ENCODE measurements around the gene MASP2.

The MASP2 gene

DNA sequence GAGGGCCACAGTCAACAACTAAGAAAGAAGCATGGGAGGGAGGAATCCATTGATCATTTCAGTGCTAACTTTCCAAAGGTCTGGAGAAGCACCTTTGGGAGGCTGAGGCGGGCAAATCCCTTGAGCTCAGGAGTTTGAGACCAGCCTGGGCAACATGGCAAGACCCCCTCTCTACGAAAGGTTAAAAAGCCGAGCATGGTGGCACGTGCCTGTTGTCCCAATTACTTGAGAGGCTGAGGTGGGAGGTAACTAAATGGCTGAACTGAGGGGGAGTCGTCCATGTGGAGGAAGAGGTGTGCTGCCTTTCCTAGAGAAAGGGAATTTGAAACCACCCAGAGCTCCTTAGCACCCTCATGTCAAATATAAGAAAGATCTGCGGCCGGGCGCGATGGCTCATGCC lies 16.2 kb downstream of the MASP2 start:
- TF ChIP-seq ZBTB7A (IDR thresholded peaks at IDR 0.05; ENCODE audit: low read depth) (no peak), TCF12 (IDR thresholded peaks at IDR 0.05; ENCODE audit: low read depth) (no peak)

DNA sequence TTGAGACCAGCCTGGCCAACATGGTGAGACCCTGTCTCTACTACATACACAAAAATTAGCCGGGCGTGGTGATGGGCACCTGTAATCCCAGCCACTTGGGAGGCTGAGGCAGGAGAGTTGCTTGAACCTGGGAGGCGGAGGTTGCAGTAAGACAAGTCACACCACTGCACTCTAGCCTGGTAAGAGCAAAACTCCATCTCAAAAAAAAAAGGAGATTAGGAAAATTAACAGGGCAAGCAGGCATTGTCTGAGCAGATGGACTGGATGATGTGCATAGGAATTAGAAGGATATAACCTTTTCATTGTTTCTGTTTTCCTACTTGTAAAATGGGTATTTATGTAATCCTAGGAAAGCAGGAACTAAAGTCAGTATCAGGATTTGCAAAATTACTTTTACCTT lies 19.0 kb downstream of the MASP2 start:
- TF ChIP-seq RAD21 (IDR thresholded peaks at IDR 0.05; ENCODE audit: low read depth) = no peak
- no peak for TF ChIP-seq NFIC (IDR thresholded peaks at IDR 0.05)
- TF ChIP-seq EGR1 (IDR thresholded peaks at IDR 0.05) = no peak
- TF ChIP-seq FOXM1 (IDR thresholded peaks at IDR 0.05; ENCODE audit: borderline replicate concordance, low read depth) = no peak
- no peak for TF ChIP-seq CEBPB (IDR thresholded peaks at IDR 0.05)
- TF ChIP-seq, protein P1, sequence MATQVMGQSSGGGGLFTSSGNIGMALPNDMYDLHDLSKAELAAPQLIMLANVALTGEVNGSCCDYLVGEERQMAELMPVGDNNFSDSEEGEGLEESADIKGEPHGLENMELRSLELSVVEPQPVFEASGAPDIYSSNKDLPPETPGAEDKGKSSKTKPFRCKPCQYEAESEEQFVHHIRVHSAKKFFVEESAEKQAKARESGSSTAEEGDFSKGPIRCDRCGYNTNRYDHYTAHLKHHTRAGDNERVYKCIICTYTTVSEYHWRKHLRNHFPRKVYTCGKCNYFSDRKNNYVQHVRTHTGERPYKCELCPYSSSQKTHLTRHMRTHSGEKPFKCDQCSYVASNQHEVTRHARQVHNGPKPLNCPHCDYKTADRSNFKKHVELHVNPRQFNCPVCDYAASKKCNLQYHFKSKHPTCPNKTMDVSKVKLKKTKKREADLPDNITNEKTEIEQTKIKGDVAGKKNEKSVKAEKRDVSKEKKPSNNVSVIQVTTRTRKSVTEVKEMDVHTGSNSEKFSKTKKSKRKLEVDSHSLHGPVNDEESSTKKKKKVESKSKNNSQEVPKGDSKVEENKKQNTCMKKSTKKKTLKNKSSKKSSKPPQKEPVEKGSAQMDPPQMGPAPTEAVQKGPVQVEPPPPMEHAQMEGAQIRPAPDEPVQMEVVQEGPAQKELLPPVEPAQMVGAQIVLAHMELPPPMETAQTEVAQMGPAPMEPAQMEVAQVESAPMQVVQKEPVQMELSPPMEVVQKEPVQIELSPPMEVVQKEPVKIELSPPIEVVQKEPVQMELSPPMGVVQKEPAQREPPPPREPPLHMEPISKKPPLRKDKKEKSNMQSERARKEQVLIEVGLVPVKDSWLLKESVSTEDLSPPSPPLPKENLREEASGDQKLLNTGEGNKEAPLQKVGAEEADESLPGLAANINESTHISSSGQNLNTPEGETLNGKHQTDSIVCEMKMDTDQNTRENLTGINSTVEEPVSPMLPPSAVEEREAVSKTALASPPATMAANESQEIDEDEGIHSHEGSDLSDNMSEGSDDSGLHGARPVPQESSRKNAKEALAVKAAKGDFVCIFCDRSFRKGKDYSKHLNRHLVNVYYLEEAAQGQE (IDR thresholded peaks at IDR 0.05; ENCODE audit: low read depth) = no peak
- TF ChIP-seq, protein P2, sequence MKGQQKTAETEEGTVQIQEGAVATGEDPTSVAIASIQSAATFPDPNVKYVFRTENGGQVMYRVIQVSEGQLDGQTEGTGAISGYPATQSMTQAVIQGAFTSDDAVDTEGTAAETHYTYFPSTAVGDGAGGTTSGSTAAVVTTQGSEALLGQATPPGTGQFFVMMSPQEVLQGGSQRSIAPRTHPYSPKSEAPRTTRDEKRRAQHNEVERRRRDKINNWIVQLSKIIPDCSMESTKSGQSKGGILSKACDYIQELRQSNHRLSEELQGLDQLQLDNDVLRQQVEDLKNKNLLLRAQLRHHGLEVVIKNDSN (IDR thresholded peaks at IDR 0.05) = no peak
- no peak for TF ChIP-seq TCF12 (IDR thresholded peaks at IDR 0.05; ENCODE audit: low read depth)

DNA sequence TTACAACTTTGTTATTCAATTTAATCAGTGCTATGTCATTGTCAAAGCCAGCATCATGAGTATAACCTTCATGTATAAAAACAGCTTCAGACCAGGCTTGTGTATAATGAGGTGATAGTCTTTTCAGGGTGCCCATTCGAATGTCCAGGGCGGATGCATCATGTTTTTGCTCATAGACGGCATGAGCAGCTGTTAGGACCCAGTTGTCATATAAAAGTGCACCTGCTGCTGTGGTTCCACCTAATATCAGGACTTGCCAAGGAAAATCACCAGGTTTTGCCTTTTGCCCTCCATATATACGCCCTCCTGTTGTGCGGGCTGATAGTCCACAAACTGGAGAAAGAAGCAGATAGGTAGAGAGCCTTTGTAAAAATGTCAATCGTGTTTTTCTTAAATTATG lies 19.7 kb downstream of the MASP2 start:
- TF ChIP-seq EGR1 (IDR thresholded peaks at IDR 0.05) = no peak
- no peak for TF ChIP-seq TEAD4 (IDR thresholded peaks at IDR 0.05)
- TF ChIP-seq YY1 (IDR thresholded peaks at IDR 0.05; ENCODE audit: low read depth) = no peak
- TF ChIP-seq RAD21 (IDR thresholded peaks at IDR 0.05; ENCODE audit: low read depth) = no peak
- TF ChIP-seq TAF1 (IDR thresholded peaks at IDR 0.05; ENCODE audit: low read depth) = no peak
- TF ChIP-seq CEBPB (IDR thresholded peaks at IDR 0.05) = no peak
- TF ChIP-seq, protein P3, sequence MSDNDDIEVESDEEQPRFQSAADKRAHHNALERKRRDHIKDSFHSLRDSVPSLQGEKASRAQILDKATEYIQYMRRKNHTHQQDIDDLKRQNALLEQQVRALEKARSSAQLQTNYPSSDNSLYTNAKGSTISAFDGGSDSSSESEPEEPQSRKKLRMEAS (IDR thresholded peaks at IDR 0.05) = no peak
- no peak for TF ChIP-seq EP300 (IDR thresholded peaks at IDR 0.05; ENCODE audit: borderline replicate concordance)
- TF ChIP-seq, protein P1 (IDR thresholded peaks at IDR 0.05; ENCODE audit: low read depth) = no peak
- TF ChIP-seq NFIC (IDR thresholded peaks at IDR 0.05) = no peak
- no peak for TF ChIP-seq TCF12 (IDR thresholded peaks at IDR 0.05; ENCODE audit: low read depth)
- TF ChIP-seq FOXM1 (IDR thresholded peaks at IDR 0.05; ENCODE audit: borderline replicate concordance, low read depth) = no peak
- TF ChIP-seq, protein P2 (IDR thresholded peaks at IDR 0.05) = no peak
- no peak for TF ChIP-seq ZBTB7A (IDR thresholded peaks at IDR 0.05; ENCODE audit: low read depth)
- TF ChIP-seq CREB1 (IDR thresholded peaks at IDR 0.05; ENCODE audit: low read depth) = no peak

DNA sequence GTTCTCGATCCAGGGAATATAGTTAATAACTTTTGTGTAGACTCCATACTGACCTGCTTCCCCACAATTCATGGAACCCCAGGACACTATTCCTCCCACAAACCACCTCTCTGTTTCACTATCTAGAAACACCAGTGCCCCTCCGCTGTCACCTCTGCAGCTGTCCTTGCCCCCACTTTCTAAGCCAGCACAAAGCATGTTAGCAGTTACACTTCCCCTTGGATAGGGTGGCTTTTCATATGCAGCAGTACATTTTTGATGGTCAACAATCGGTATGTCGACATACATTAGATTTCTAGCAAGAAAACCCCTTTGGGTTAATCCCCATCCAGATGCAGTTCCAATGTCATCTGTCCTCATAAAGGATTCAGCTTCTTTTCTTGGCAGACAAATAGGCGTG lies 20.1 kb downstream of the MASP2 start:
- TF ChIP-seq YY1 (IDR thresholded peaks at IDR 0.05; ENCODE audit: low read depth) (no peak), NFIC (IDR thresholded peaks at IDR 0.05) (no peak), TCF12 (IDR thresholded peaks at IDR 0.05; ENCODE audit: low read depth) (no peak), CEBPB (IDR thresholded peaks at IDR 0.05) (no peak), FOXM1 (IDR thresholded peaks at IDR 0.05; ENCODE audit: borderline replicate concordance, low read depth) (no peak), EGR1 (IDR thresholded peaks at IDR 0.05) (no peak), RAD21 (IDR thresholded peaks at IDR 0.05; ENCODE audit: low read depth) (no peak), TEAD4 (IDR thresholded peaks at IDR 0.05) (no peak)

DNA sequence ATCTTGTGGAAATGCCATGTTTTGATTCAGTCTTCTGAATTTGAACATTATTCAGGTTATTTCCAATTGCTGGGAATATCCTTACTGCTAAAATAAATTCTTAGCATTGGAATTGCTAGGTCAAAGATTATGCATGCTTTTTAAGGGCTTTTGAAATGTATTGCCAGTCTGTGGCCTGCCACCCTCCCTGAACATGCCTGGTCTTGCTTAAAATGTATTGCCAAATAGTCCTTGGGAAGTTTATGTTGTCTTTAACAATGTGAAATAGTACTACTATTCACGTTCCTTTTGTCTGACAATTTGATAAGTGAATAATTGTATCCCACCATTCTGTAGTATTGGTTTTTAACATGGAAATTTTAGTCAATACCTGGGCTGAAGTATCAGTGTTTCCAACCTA lies 21.0 kb downstream of the MASP2 start:
- TF ChIP-seq ZBTB7A (IDR thresholded peaks at IDR 0.05; ENCODE audit: low read depth) (no peak), TEAD4 (IDR thresholded peaks at IDR 0.05) (no peak), YY1 (IDR thresholded peaks at IDR 0.05; ENCODE audit: low read depth) (no peak), CEBPB (IDR thresholded peaks at IDR 0.05) (no peak), EP300 (IDR thresholded peaks at IDR 0.05; ENCODE audit: borderline replicate concordance) (no peak), NFIC (IDR thresholded peaks at IDR 0.05) (no peak), TAF1 (IDR thresholded peaks at IDR 0.05; ENCODE audit: low read depth) (no peak), RAD21 (IDR thresholded peaks at IDR 0.05; ENCODE audit: low read depth) (no peak), TCF12 (IDR thresholded peaks at IDR 0.05; ENCODE audit: low read depth) (no peak), EGR1 (IDR thresholded peaks at IDR 0.05) (no peak), FOXM1 (IDR thresholded peaks at IDR 0.05; ENCODE audit: borderline replicate concordance, low read depth) (no peak), CREB1 (IDR thresholded peaks at IDR 0.05; ENCODE audit: low read depth) (no peak)
- TF ChIP-seq, protein P1 (IDR thresholded peaks at IDR 0.05; ENCODE audit: low read depth) = no peak
- TF ChIP-seq, protein P3 (IDR thresholded peaks at IDR 0.05) = no peak

Measured in Ishikawa (cell line).